ENCODE measurements around the gene GRPEL1. TPM values are rescaled to one million over a fixed set of nuclear protein-coding genes. Genes with fewer than 3 reads are reported as not detected.

Gene GRPEL1
- total and polyA plus RNA-seq, 2 of the 13 experiments (the other 11 are each of a cell fraction or from before 2014, with no cell fraction given) = 32.3 to 141 TPM

- TF ChIP-seq ARHGAP35 (CRISPR knock-in tag; IDR thresholded peaks at IDR 0.05; ENCODE audit: borderline replicate concordance) (no peak), NAIF1 (CRISPR knock-in tag; IDR thresholded peaks at IDR 0.05; ENCODE audit: borderline replicate concordance) (no peak), SP4 (CRISPR knock-in tag; IDR thresholded peaks at IDR 0.05) (no peak), RFX1 (IDR thresholded peaks at IDR 0.05) (no peak), ZNF333 (CRISPR knock-in tag; IDR thresholded peaks at IDR 0.05; ENCODE audit: borderline replicate concordance) (no peak), NBN (conservative IDR thresholded peaks at IDR 0.05) (no peak), ZBTB37 (CRISPR knock-in tag; IDR thresholded peaks at IDR 0.05) (no peak), CTCF (CRISPR knock-in tag; IDR thresholded peaks at IDR 0.05) (no peak), JUNB (CRISPR knock-in tag; IDR thresholded peaks at IDR 0.05; ENCODE audit: borderline replicate concordance) (no peak), MAX (IDR thresholded peaks at IDR 0.05) (no peak), GMEB2 (CRISPR knock-in tag; IDR thresholded peaks at IDR 0.05; ENCODE audit: low read depth) (no peak), HDAC6 (IDR thresholded peaks at IDR 0.05; ENCODE audit: low read depth, low read length) (no peak), POLR2A (IDR thresholded peaks at IDR 0.05; ENCODE audit: insufficient read depth in 1 of 2, low read depth in 2 of 2, low read length in 2 of 2) (no peak), ZFP82 (CRISPR knock-in tag; IDR thresholded peaks at IDR 0.05; ENCODE audit: borderline replicate concordance) (no peak), ZNF543 (CRISPR knock-in tag; IDR thresholded peaks at IDR 0.05) (peak; percentile 18; the same call in 1 of the 2 replicates), ZMYM4 (CRISPR knock-in tag; IDR thresholded peaks at IDR 0.05) (no peak), ZNF879 (CRISPR knock-in tag; IDR thresholded peaks at IDR 0.05) (no peak), RARA (CRISPR knock-in tag; IDR thresholded peaks at IDR 0.05) (no peak), ZNF782 (CRISPR knock-in tag; IDR thresholded peaks at IDR 0.05; ENCODE audit: borderline replicate concordance) (0 out of 2 replicates have a peak, but pooled peaks have one; percentile 23), ELF1 (CRISPR knock-in tag; IDR thresholded peaks at IDR 0.05) (no peak)
- TF ChIP-seq, protein P1, sequence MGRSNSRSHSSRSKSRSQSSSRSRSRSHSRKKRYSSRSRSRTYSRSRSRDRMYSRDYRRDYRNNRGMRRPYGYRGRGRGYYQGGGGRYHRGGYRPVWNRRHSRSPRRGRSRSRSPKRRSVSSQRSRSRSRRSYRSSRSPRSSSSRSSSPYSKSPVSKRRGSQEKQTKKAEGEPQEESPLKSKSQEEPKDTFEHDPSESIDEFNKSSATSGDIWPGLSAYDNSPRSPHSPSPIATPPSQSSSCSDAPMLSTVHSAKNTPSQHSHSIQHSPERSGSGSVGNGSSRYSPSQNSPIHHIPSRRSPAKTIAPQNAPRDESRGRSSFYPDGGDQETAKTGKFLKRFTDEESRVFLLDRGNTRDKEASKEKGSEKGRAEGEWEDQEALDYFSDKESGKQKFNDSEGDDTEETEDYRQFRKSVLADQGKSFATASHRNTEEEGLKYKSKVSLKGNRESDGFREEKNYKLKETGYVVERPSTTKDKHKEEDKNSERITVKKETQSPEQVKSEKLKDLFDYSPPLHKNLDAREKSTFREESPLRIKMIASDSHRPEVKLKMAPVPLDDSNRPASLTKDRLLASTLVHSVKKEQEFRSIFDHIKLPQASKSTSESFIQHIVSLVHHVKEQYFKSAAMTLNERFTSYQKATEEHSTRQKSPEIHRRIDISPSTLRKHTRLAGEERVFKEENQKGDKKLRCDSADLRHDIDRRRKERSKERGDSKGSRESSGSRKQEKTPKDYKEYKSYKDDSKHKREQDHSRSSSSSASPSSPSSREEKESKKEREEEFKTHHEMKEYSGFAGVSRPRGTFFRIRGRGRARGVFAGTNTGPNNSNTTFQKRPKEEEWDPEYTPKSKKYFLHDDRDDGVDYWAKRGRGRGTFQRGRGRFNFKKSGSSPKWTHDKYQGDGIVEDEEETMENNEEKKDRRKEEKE (IDR thresholded peaks at IDR 0.05) = no peak
Measured at GRCh38 chr4:7041801-7042502, 25.9 kb downstream of the GRPEL1 start (continued).

All from HepG2 (cell line).